HCT116 (cell line): ENCODE data around the gene POU2AF1. TPM values are rescaled to one million over a fixed set of nuclear protein-coding genes. Genes with fewer than 3 reads are reported as not detected.

ENCODE experiments used
- ATAC-seq: fragments of 200-7000 bp; cut with Tn5 transposase; 2 replicates; pipeline ENCODE4 v1.9.1; 2020; ENCODE audit warnings: mild to moderate bottlenecking, moderate library complexity
- BruUV-seq: library from RNA; stranded (reverse); fragments of 400-500 nt; replicated peaks from 2 replicates; lab custom pipeline; 2021; lab: Mats Ljungman, UMichigan
- CTCF ChIA-PET: fragments of 300-600 bp; sonication (Branson Sonifier 250); formaldehyde crosslinking; loops from one replicate; lab custom pipeline; 2021; ENCODE audit warnings: antibody characterized with exemption; lab: Charles Lee
- POLR2A ChIA-PET: fragments of 300-600, 350-600 bp; sonication (Branson Sonifier 250); formaldehyde crosslinking; loops from one replicate; lab custom pipeline; 2021; ENCODE audit warnings: antibody characterized with exemption; lab: Charles Lee
- RAD21 ChIA-PET, 2 experiments: fragments of 300-600 bp; sonication (Branson Sonifier 250); formaldehyde crosslinking; loops; one replicate each; lab custom pipeline; 2023; ENCODE audit warnings: low total read pairs in 2 of 2; ENCODE audit not compliant: uncharacterized antibody in 2 of 2, unreplicated experiment in 2 of 2, low non-redundant PET in 1 of 2; lab: Charles Lee
- DNase-seq: peaks from one replicate; pipeline ENCODE4 v3.0.0-alpha.2; 2010; ENCODE audit warnings: low read depth, low spot score
- H2AFZ ChIP-seq: fragments of 200-600 bp; shearing (Covaris generic), sonication (generic); 2 replicates; pipeline ENCODE4 v1.6.1; 2017; ENCODE audit warnings: low read depth, mixed run types, mixed read lengths, antibody characterized with exemption, low read length; ENCODE audit not compliant: poor library complexity, severe bottlenecking
- H3K27ac ChIP-seq: 2 replicates; pipeline ENCODE4 v1.5.1; 2012; ENCODE audit warnings: low read depth, low read length
- H3K27me3 ChIP-seq: fragments of 200-600 bp; sonication (generic); 2 replicates; pipeline ENCODE4 v1.6.1; 2016; ENCODE audit warnings: mixed run types, low read length, mixed read lengths; ENCODE audit not compliant: insufficient read depth
- H3K36me3 ChIP-seq, 2 experiments: fragments of 200-500 bp in 1 of 2; fragments of 200-600 bp in 1 of 2; sonication (Bioruptor generic) in 1 of 2; sonication (generic) in 1 of 2; 2 replicates each; pipeline versions ENCODE4 v1.5.1 to v1.6.1; 2014 to 2016; ENCODE audit warnings: low read length in 2 of 2, inconsistent platforms in 1 of 2, mixed read lengths in 1 of 2, mixed run types in 1 of 2; ENCODE audit not compliant: insufficient read depth in 2 of 2, control insufficient read depth in 1 of 2
- H3K4me1 ChIP-seq, 2 experiments: fragments of 200-600 bp in 1 of 2; sonication (generic) in 1 of 2; 2 replicates each; pipeline versions ENCODE4 v1.5.1 to v1.6.1; 2012 to 2017; ENCODE audit warnings: low read length in 2 of 2, inconsistent platforms in 1 of 2, mild to moderate bottlenecking in 1 of 2, mixed read lengths in 1 of 2, mixed run types in 1 of 2, moderate library complexity in 1 of 2; ENCODE audit not compliant: insufficient read depth in 2 of 2, control insufficient read depth in 1 of 2
- H3K4me2 ChIP-seq: fragments of 200-600 bp; sonication (generic); 2 replicates; pipeline ENCODE4 v1.6.1; 2017; ENCODE audit warnings: mixed run types, low read length, mixed read lengths
- H3K4me3 ChIP-seq, 2 experiments: fragments of 200-600 bp in 1 of 2; sonication (generic) in 1 of 2; replicated peaks in 1 of 2; 2 replicates each; pipeline ENCODE4 v1.5.1; 2011 to 2016; ENCODE audit warnings: low read length in 2 of 2, control low read depth in 1 of 2, low read depth in 1 of 2, mild to moderate bottlenecking in 1 of 2, mixed read lengths in 1 of 2, mixed run types in 1 of 2
- H3K79me2 ChIP-seq: fragments of 200-600 bp; sonication (generic); 2 replicates; pipeline ENCODE4 v1.6.1; 2017; ENCODE audit warnings: mild to moderate bottlenecking, mixed run types, low read length, moderate library complexity, mixed read lengths; ENCODE audit not compliant: insufficient read depth
- H3K9ac ChIP-seq: fragments of 200-600 bp; sonication (generic); 2 replicates; pipeline ENCODE4 v1.6.1; 2016; ENCODE audit warnings: low read length, mixed read lengths
- H3K9me2 ChIP-seq: fragments of 200-600 bp; sonication (generic), shearing (Covaris generic); 2 replicates; pipeline ENCODE4 v1.6.1; 2017; ENCODE audit warnings: mixed run types, mild to moderate bottlenecking, moderate library complexity; ENCODE audit not compliant: insufficient read depth
- H3K9me3 ChIP-seq, 2 experiments: fragments of 200-500 bp in 1 of 2; fragments of 200-600 bp in 1 of 2; sonication (Bioruptor generic) in 1 of 2; sonication (generic) in 1 of 2; 2 replicates each; pipeline ENCODE4 v1.6.1; 2014 to 2017; ENCODE audit warnings: low read length in 2 of 2, mixed read lengths in 2 of 2, inconsistent platforms in 1 of 2, low read depth in 1 of 2, mild to moderate bottlenecking in 1 of 2, mixed run types in 1 of 2, moderate library complexity in 1 of 2; ENCODE audit not compliant: control insufficient read depth in 1 of 2, insufficient read depth in 1 of 2
- H4K20me1 ChIP-seq: fragments of 200-600 bp; sonication (generic), shearing (Covaris generic); 2 replicates; pipeline ENCODE4 v1.6.1; 2017; ENCODE audit warnings: mixed run types, mild to moderate bottlenecking, moderate library complexity; ENCODE audit not compliant: insufficient read depth
- CBX3 ChIP-seq: IDR thresholded peaks from 2 replicates; pipeline ENCODE4 v1.6.1; 2012; ENCODE audit warnings: low read depth
- CEBPB ChIP-seq: IDR thresholded peaks from 2 replicates; pipeline ENCODE4 v1.6.1; 2012; ENCODE audit warnings: low read depth
- CTCF ChIP-seq, 3 experiments: fragments of 200-600 bp in 1 of 3; sonication (generic) in 1 of 3; IDR thresholded peaks in 2 of 3; conservative IDR thresholded peaks in 1 of 3; 2 replicates each; pipeline ENCODE4 v1.5.1; 2012 to 2017; ENCODE audit warnings: low read depth in 2 of 3, low read length in 2 of 3, antibody characterized with exemption in 1 of 3, borderline replicate concordance in 1 of 3, control low read depth in 1 of 3, mild to moderate bottlenecking in 1 of 3, mixed read lengths in 1 of 3, mixed run types in 1 of 3, moderate library complexity in 1 of 3; ENCODE audit not compliant: insufficient read depth in 1 of 3
- ELF1 ChIP-seq: IDR thresholded peaks from 2 replicates; pipeline ENCODE4 v1.6.1; 2012; ENCODE audit warnings: low read depth, borderline replicate concordance
- EZH2 ChIP-seq: fragments of 200-600 bp; sonication (generic); IDR thresholded peaks from 2 replicates; pipeline ENCODE4 v1.6.1; 2017; ENCODE audit warnings: antibody characterized with exemption, mixed run types
- EZH2phosphoT487 ChIP-seq: fragments of 200-600 bp; IDR thresholded peaks from 2 replicates; pipeline ENCODE4 v1.6.1; 2018; ENCODE audit warnings: antibody characterized with exemption, borderline replicate concordance
- JUND ChIP-seq: IDR thresholded peaks from 2 replicates; pipeline ENCODE4 v1.6.1; 2012
- POLR2A ChIP-seq: IDR thresholded peaks from 2 replicates; pipeline ENCODE4 v1.7.0; 2011; ENCODE audit warnings: borderline replicate concordance; ENCODE audit not compliant: insufficient read depth, insufficient read length; ENCODE audit errors: extremely low read depth
- POLR2AphosphoS5 ChIP-seq: IDR thresholded peaks from 2 replicates; pipeline ENCODE4 v1.6.1; 2011; ENCODE audit warnings: mild to moderate bottlenecking, low read depth, low read length, moderate library complexity
- SIN3A ChIP-seq: IDR thresholded peaks from 2 replicates; pipeline ENCODE4 v1.6.1; 2012; ENCODE audit warnings: low read depth
- SRF ChIP-seq: IDR thresholded peaks from 2 replicates; pipeline ENCODE4 v1.6.1; 2012; ENCODE audit warnings: low read depth
- TCF7L2 ChIP-seq: IDR thresholded peaks from 2 replicates; pipeline ENCODE4 v1.7.0; 2011; ENCODE audit warnings: borderline replicate concordance, inconsistent platforms; ENCODE audit not compliant: insufficient read depth, insufficient read length; ENCODE audit errors: extremely low read depth
- YY1 ChIP-seq: IDR thresholded peaks from 2 replicates; pipeline ENCODE4 v1.6.1; 2011; ENCODE audit warnings: low read length, low read depth, moderate library complexity, mild to moderate bottlenecking; ENCODE audit not compliant: insufficient replicate concordance; ENCODE audit errors: extremely low read depth
- ZNF274 ChIP-seq: fragments of 200-500 bp; sonication (Bioruptor generic); IDR thresholded peaks from 2 replicates; pipeline ENCODE4 v1.6.1; 2014; ENCODE audit warnings: mild to moderate bottlenecking, low read depth, low read length, inconsistent platforms
- intact Hi-C: fragments of 100-400 bp; cut with micrococcal nuclease; formaldehyde crosslinking; loops from 2 replicates; pipeline ENCODE4 v1.10.0; 2022
- total RNA-seq: library from RNA; stranded (reverse); gene quantifications from one replicate; pipeline ENCODE4 v1.2.1, GENCODE V29; 2021; ENCODE audit not compliant: unreplicated experiment
- TF ChIP-seq, protein P1 (sequence below): IDR thresholded peaks from 2 replicates; pipeline ENCODE4 v1.6.1; 2011; ENCODE audit warnings: mild to moderate bottlenecking, low read length, moderate library complexity; ENCODE audit not compliant: insufficient replicate concordance; ENCODE audit errors: extremely low read depth

Gene POU2AF1
- total RNA-seq, 1 experiment from 2014 or later: 0.17 TPM

DNA sequence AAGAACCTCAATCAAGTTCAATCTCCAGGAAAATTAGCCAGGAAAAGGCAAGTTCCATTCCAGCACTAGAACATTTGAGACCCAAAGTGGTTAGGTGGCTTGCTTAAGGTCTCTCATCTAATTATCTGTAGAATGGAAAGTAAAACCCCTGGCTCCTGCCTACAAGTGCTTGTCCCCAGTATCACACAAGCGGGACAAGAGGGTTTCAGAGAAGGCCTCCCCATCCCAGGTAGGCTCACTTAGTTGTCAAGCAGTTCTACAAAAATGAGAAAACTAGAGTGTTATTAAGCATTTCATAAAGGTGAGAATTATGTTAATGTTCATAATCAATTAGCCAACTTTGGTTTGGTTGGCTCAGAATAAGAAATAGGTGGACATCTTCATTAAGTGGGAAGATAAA lies 5.5 kb downstream of the POU2AF1 start:
- no peak overlapping the region for H2AFZ ChIP-seq
- DNase-seq: no peak
- RAD21 ChIA-PET: no interaction called here

More for the DNA sequence above, 5.5 kb downstream of the POU2AF1 start:
- POLR2A ChIA-PET: no interaction called here
- H3K79me2 ChIP-seq: no peaks in the 10 kb centered on the region
- no peaks in the 10 kb centered on the region for H4K20me1 ChIP-seq
- peaks cover 3 to 9% of the 10 kb centered on the region in 2 experiments; a peak in 2 of 4 replicates for H3K4me1 ChIP-seq
- no peaks in the 10 kb centered on the region for H3K9me3 ChIP-seq
- intact Hi-C loops: no loop called here
- H3K4me3 ChIP-seq: no peak overlapping the region
- no peaks in the 10 kb centered on the region for H3K9me2 ChIP-seq
- TF ChIP-seq SRF (no peak), CBX3 (no peak), EZH2 (no peak), EZH2phosphoT487 (no peak), SIN3A (no peak), YY1 (no peak), ELF1 (no peak), CEBPB (no peak), POLR2A (no peak), TCF7L2 (no peak), ZNF274 (no peak), JUND (no peak), POLR2AphosphoS5 (no peak), CTCF (IDR thresholded peaks at IDR 0.05 in 2 of 3, conservative IDR thresholded peaks at IDR 0.05 in 1 of 3; ENCODE audit: borderline replicate concordance in 1 of 3, insufficient read depth in 1 of 3, low read depth in 2 of 3, low read length in 2 of 3) (no peak)
- TF ChIP-seq, protein P1, sequence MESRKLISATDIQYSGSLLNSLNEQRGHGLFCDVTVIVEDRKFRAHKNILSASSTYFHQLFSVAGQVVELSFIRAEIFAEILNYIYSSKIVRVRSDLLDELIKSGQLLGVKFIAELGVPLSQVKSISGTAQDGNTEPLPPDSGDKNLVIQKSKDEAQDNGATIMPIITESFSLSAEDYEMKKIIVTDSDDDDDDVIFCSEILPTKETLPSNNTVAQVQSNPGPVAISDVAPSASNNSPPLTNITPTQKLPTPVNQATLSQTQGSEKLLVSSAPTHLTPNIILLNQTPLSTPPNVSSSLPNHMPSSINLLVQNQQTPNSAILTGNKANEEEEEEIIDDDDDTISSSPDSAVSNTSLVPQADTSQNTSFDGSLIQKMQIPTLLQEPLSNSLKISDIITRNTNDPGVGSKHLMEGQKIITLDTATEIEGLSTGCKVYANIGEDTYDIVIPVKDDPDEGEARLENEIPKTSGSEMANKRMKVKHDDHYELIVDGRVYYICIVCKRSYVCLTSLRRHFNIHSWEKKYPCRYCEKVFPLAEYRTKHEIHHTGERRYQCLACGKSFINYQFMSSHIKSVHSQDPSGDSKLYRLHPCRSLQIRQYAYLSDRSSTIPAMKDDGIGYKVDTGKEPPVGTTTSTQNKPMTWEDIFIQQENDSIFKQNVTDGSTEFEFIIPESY: no peak
- TF ChIP-seq, all 23 proteins: peak for 0
- Histone ChIP-seq H3K9ac (no peak overlapping the region), H3K27me3 (0 out of 2 replicates have a peak, but pooled peaks cover 8% of the 10 kb centered on the region), H3K4me2 (no peak overlapping the region), H3K27ac (no peak overlapping the region), H3K36me3 (no peaks in the 10 kb centered on the region)
- ATAC-seq: no peak
- CTCF ChIA-PET: no interaction called here
- no TSS peak for BruUV-seq
